Sigmoid colon (tissue), 4 donors: ENCODE measurements around the gene SF3A1.

Experiments used
- CTCF ChIP-seq, 4 experiments: fragments of 450-650 bp in 3 of 4; fragments of 200-600 bp in 1 of 4; IDR thresholded peaks; one replicate each; pipeline ENCODE4 v1.5.1; 2016 to 2019; ENCODE audit warnings: antibody characterized with exemption in 4 of 4, mild to moderate bottlenecking in 3 of 4, moderate library complexity in 2 of 4
- EP300 ChIP-seq, 4 donors: sonication (generic); formaldehyde crosslinking; IDR thresholded peaks; one replicate each; pipeline ENCODE4 v1.6.1; 2017; ENCODE audit warnings: antibody characterized with exemption in 4 of 4
- POLR2A ChIP-seq, 2 donors: fragments of 450-650 bp; IDR thresholded peaks; one replicate each; pipeline ENCODE4 v1.6.1; 2016; ENCODE audit warnings: antibody characterized with exemption in 2 of 2, mild to moderate bottlenecking in 2 of 2, moderate library complexity in 2 of 2

DNA sequence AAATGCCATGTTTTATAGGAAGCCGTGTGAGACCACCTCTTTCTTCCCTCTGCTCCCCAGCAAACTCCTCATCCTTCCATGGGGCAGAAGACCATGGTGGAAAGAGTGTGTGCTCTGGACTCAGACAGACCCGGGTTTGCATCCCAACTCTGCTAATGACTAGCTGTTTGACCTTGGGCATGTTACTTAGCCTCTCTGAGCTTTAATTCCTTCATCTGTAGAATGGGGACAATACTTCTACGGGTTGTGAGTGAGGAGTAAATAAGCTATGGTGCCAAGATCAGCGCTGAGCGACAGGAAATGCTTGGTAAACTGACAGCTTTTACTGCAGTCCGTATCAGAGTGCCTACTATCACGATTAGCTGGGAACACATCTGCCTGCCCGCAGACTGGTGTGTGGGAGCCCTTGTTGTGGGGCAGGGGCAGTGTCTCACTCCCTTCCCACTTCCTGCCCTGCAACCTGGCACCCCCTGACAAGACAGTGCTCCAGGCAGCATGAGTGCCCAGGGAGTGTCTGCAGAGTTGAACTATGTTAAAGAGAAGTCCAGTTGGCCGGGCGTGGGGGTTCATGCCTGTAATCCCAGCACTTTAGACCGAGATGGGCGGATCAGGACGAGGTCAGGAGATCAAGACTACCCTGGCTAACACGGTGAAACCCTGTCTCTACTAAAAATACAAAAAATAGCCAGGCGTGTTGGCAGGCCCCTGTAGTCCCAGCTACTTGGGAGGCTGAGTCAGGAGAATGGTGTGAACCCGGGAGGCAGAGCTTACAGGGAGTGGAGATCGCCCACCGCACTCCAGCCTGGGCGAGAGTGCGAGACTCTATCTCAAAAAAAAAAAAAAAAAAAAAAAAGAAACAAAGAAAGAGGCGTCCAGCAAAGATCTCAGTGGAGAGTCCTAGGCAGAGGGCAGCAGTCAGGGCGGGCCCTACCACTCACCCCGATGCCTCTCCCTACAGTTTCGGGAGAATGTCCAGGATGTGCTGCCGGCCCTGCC is 42.3 kb upstream of the SF3A1 start:
- TF ChIP-seq CTCF (IDR thresholded peaks at IDR 0.05) (no peak), EP300 (IDR thresholded peaks at IDR 0.05) (no peak), POLR2A (IDR thresholded peaks at IDR 0.05) (no peak)
